ENCODE results near the gene USP25. TPM values are rescaled to one million over a fixed set of nuclear protein-coding genes. Genes with fewer than 3 reads are reported as not detected.
A peak's percentile ranks its signal among the peaks of the same experiment; 100 is the strongest.

The USP25 gene
- polyA plus RNA-seq, 1 donor (not counting 4 experiments of a cell fraction or from before 2014, with no cell fraction given), result 17.8 TPM

GRCh38 chr21:15730484-15731242, 881 bp downstream of the USP25 start:
- H3K9me3 ChIP-seq (ENCODE audit: control insufficient read depth, low read depth, low read length), result no peaks in the 10 kb centered on the region
- peaks cover 49% of the 10 kb centered on the region for H3K79me2 ChIP-seq (ENCODE audit: control insufficient read depth, insufficient read depth, low read length)
- H3K4me1 ChIP-seq (ENCODE audit: control insufficient read depth, extremely low read depth, insufficient read depth, low read length), result peaks cover 13% of the 10 kb centered on the region
- FAIRE-seq, result no peak
- no peak for TF ChIP-seq EZH2 (IDR thresholded peaks at IDR 0.05; ENCODE audit: low read length)
- TF ChIP-seq, protein P1, sequence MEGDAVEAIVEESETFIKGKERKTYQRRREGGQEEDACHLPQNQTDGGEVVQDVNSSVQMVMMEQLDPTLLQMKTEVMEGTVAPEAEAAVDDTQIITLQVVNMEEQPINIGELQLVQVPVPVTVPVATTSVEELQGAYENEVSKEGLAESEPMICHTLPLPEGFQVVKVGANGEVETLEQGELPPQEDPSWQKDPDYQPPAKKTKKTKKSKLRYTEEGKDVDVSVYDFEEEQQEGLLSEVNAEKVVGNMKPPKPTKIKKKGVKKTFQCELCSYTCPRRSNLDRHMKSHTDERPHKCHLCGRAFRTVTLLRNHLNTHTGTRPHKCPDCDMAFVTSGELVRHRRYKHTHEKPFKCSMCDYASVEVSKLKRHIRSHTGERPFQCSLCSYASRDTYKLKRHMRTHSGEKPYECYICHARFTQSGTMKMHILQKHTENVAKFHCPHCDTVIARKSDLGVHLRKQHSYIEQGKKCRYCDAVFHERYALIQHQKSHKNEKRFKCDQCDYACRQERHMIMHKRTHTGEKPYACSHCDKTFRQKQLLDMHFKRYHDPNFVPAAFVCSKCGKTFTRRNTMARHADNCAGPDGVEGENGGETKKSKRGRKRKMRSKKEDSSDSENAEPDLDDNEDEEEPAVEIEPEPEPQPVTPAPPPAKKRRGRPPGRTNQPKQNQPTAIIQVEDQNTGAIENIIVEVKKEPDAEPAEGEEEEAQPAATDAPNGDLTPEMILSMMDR (optimal IDR thresholded peaks at IDR 0.05 in 1 of 3, IDR thresholded peaks at IDR 0.05 in 1 of 3, conservative IDR thresholded peaks at IDR 0.05 in 1 of 3; ENCODE audit: extremely low read depth in 1 of 3, insufficient read depth in 2 of 3, low read length in 3 of 3), result no peak
- peak overlapping the region; percentile 52 to 85 (median 68) for H3K4me3 ChIP-seq (ENCODE audit: control insufficient read depth in 2 of 3, extremely low read depth in 1 of 3, insufficient read depth in 2 of 3, low read depth in 1 of 3, low read length in 3 of 3)
- no peak for DNase-seq (ENCODE audit: low read depth, low spot score)
- H3K27me3 ChIP-seq (ENCODE audit: control insufficient read depth, extremely low read depth, insufficient read depth, low read length), result no peaks in the 10 kb centered on the region
- H3K4me2 ChIP-seq (ENCODE audit: control insufficient read depth, extremely low read depth, insufficient read depth, low read depth, low read length), result peak overlapping the region; percentile 78
- H4K20me1 ChIP-seq (ENCODE audit: control insufficient read depth, extremely low read depth, insufficient read depth, low read length), result no peaks in the 10 kb centered on the region
- H3K27ac ChIP-seq (ENCODE audit: control insufficient read depth, insufficient read depth, low read length), result peak overlapping the region; percentile 88
- H3K36me3 ChIP-seq (ENCODE audit: control insufficient read depth in 2 of 2, extremely low read depth in 1 of 2, insufficient read depth in 2 of 2, low read length in 2 of 2), result no peaks in the 10 kb centered on the region
- dilution Hi-C loops (cut with MboI; ENCODE audit: extremely low pct_ligation_motif_present, low sequenced_read_pairs), result no loop called here
- H3K9ac ChIP-seq (ENCODE audit: control insufficient read depth, extremely low read depth, insufficient read depth, low read length), result peak overlapping the region; percentile 86
- peak overlapping the region; percentile 75 for H2AFZ ChIP-seq (ENCODE audit: control insufficient read depth, low read length)
- H3K9me1 ChIP-seq (ENCODE audit: control insufficient read depth, extremely low read depth, insufficient read depth, low read length), result no peaks in the 10 kb centered on the region

DNA sequence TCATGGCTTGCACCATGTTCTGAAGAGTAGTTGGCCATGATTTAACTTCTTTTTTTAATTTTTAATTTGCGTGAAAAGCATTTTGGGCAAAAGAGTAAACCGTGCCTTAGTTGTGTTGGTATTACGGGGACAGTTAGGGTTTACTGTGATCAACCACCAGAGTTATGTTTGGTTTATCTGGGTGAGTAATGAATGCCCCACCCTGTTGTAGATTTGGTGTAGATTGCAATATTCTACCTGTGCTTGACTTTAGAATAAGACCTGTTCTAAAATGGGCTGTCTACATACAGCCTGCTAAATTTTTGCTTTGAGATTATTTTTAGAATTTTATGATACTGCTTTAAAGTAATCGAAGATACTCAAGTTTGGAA, 1.4 kb downstream of the USP25 start:
- Histone ChIP-seq H3K4me1 (ENCODE audit: control insufficient read depth, extremely low read depth, insufficient read depth, low read length) (peaks cover 13% of the 10 kb centered on the region), H3K27ac (ENCODE audit: control insufficient read depth, insufficient read depth, low read length) (peak overlapping the region; percentile 88), H3K36me3 (ENCODE audit: control insufficient read depth in 2 of 2, extremely low read depth in 1 of 2, insufficient read depth in 2 of 2, low read length in 2 of 2) (no peaks in the 10 kb centered on the region), H3K4me2 (ENCODE audit: control insufficient read depth, extremely low read depth, insufficient read depth, low read depth, low read length) (peak overlapping the region; percentile 78), H3K9me3 (ENCODE audit: control insufficient read depth, low read depth, low read length) (no peaks in the 10 kb centered on the region), H3K9ac (ENCODE audit: control insufficient read depth, extremely low read depth, insufficient read depth, low read length) (peak overlapping the region; percentile 86), H2AFZ (ENCODE audit: control insufficient read depth, low read length) (no peak overlapping the region), H3K27me3 (ENCODE audit: control insufficient read depth, extremely low read depth, insufficient read depth, low read length) (no peaks in the 10 kb centered on the region), H4K20me1 (ENCODE audit: control insufficient read depth, extremely low read depth, insufficient read depth, low read length) (peaks cover 3% of the 10 kb centered on the region), H3K79me2 (ENCODE audit: control insufficient read depth, insufficient read depth, low read length) (peaks cover 55% of the 10 kb centered on the region), H3K4me3 (ENCODE audit: control insufficient read depth in 2 of 3, extremely low read depth in 1 of 3, insufficient read depth in 2 of 3, low read depth in 1 of 3, low read length in 3 of 3) (peak overlapping the region; percentile 52 to 85 (median 68)), H3K9me1 (ENCODE audit: control insufficient read depth, extremely low read depth, insufficient read depth, low read length) (no peaks in the 10 kb centered on the region)
- FAIRE-seq (no peak), DNase-seq (ENCODE audit: low read depth, low spot score) (no peak)
- TF ChIP-seq EZH2 (IDR thresholded peaks at IDR 0.05; ENCODE audit: low read length), result no peak
- TF ChIP-seq, protein P1 (optimal IDR thresholded peaks at IDR 0.05 in 1 of 3, IDR thresholded peaks at IDR 0.05 in 1 of 3, conservative IDR thresholded peaks at IDR 0.05 in 1 of 3; ENCODE audit: extremely low read depth in 1 of 3, insufficient read depth in 2 of 3, low read length in 3 of 3), result no peak
- dilution Hi-C loops (cut with MboI; ENCODE audit: extremely low pct_ligation_motif_present, low sequenced_read_pairs), result no loop called here
